ENCODE data around the gene GRIK4. TPM values are rescaled to one million over a fixed set of nuclear protein-coding genes. Genes with fewer than 3 reads are reported as not detected.

The GRIK4 gene
- total and polyA plus RNA-seq, 2 donors (not counting 1 experiment from before 2014, with no cell fraction given): 0.12 to 0.27 TPM

DNA sequence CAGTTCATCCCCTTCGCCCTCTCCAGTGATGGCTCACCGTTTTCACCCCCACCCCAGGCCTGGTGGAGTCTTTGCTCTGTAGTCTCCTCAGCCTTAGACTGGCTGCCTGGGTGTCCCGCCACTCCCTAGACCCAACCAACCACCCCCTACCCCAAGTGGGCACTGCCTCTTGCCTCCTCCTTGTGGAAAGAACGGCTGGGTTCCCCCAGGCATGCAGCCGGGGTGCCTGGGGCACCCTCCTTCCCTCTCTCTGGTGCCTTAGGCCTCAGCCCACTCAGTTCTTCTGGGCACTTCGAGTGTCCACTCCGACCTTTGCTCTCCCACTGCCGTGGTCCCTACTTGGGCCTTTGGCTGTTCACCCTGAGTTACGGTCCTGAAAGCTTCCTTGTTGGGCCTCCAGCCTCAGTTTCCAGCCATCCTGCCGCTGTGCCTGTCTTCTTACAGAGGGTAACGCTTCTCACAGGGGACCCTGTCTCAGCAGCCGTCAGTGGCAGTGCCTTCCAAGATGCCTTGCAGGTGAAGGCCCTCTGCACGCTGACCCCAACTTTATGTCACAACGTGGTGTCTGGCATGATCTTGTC, 3.1 kb downstream of the GRIK4 start:
- no peak overlapping the region for H2AFZ ChIP-seq (ENCODE audit: insufficient read depth, low read depth, low read length, poor library complexity, severe bottlenecking)
- 87% methylated on average over 14 of the region's 14 CpGs for WGBS (ENCODE audit: insufficient coverage)
- POLR2A ChIA-PET: no interaction called here
- H3K36me3 ChIP-seq (replicated peaks in 1 of 2; ENCODE audit: control extremely low read depth in 1 of 2, control insufficient read depth in 1 of 2, extremely low read depth in 1 of 2, insufficient read depth in 2 of 2, low read length in 1 of 2): no peaks in the 10 kb centered on the region
- H3K9ac ChIP-seq (ENCODE audit: low read length): no peak overlapping the region
- H3K4me3 Mint-ChIP-seq: no peak overlapping the region
- no peak overlapping the region for H3K27ac ChIP-seq (ENCODE audit: low read length in 2 of 2)
- peaks cover 0 to 36% (median 6%) of the 10 kb centered on the region in 4 experiments for H3K27me3 ChIP-seq (replicated peaks in 1 of 4; ENCODE audit: control extremely low read depth in 1 of 4, control insufficient read depth in 3 of 4, insufficient read depth in 4 of 4, low read length in 3 of 4)
- ATAC-seq (ENCODE audit: low read depth) (no peak), DNase-seq (no peak)
- TF ChIP-seq, protein P1, sequence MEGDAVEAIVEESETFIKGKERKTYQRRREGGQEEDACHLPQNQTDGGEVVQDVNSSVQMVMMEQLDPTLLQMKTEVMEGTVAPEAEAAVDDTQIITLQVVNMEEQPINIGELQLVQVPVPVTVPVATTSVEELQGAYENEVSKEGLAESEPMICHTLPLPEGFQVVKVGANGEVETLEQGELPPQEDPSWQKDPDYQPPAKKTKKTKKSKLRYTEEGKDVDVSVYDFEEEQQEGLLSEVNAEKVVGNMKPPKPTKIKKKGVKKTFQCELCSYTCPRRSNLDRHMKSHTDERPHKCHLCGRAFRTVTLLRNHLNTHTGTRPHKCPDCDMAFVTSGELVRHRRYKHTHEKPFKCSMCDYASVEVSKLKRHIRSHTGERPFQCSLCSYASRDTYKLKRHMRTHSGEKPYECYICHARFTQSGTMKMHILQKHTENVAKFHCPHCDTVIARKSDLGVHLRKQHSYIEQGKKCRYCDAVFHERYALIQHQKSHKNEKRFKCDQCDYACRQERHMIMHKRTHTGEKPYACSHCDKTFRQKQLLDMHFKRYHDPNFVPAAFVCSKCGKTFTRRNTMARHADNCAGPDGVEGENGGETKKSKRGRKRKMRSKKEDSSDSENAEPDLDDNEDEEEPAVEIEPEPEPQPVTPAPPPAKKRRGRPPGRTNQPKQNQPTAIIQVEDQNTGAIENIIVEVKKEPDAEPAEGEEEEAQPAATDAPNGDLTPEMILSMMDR (IDR thresholded peaks at IDR 0.05): no peak
- TF ChIP-seq EZH2 (IDR thresholded peaks at IDR 0.05; ENCODE audit: borderline replicate concordance, insufficient read depth, low read depth, low read length, poor library complexity, severe bottlenecking): no peak
- CTCF ChIA-PET: interaction anchor here (1.7 kb wide), 1 partner anchor 171 kb away, joined by 6 read pairs; no protein-coding TSS in a partner anchor
- intact Hi-C loops (cut with micrococcal nuclease): loop anchor here (5.0 kb wide), 1 partner anchor 177 kb away; the partner anchor contains the start of gene ARHGEF12
- H3K9me3 Mint-ChIP-seq (ENCODE audit: insufficient read depth): no peaks in the 10 kb centered on the region
- peaks cover 3 to 7% of the 10 kb centered on the region in 2 donors for H3K4me1 ChIP-seq (ENCODE audit: control insufficient read depth in 2 of 2, insufficient read depth in 2 of 2, low read length in 2 of 2)
- H3K79me2 ChIP-seq (ENCODE audit: control insufficient read depth, insufficient read depth, low read length): no peaks in the 10 kb centered on the region
- peaks cover 3% of the 10 kb centered on the region for H3K4me1 Mint-ChIP-seq
- no peak overlapping the region for H3K27ac Mint-ChIP-seq
- H3K4me2 ChIP-seq (replicated peaks; ENCODE audit: low read depth, low read length, poor library complexity, severe bottlenecking): no peak overlapping the region
- H3K4me3 ChIP-seq (ENCODE audit: control extremely low read depth in 1 of 5, extremely low read depth in 1 of 5, insufficient read depth in 1 of 5, low read depth in 2 of 5, low read length in 4 of 5): no peak overlapping the region
- no peaks in the 10 kb centered on the region for H4K20me1 ChIP-seq (ENCODE audit: control insufficient read depth, insufficient read depth, low read length, poor library complexity, severe bottlenecking)
- peaks cover 58% of the 10 kb centered on the region for H3K27me3 Mint-ChIP-seq
- H3K9me3 ChIP-seq (ENCODE audit: control extremely low read depth in 1 of 3, control insufficient read depth in 2 of 3, insufficient read depth in 1 of 3, low read length in 2 of 3): no peaks in the 10 kb centered on the region

DNA sequence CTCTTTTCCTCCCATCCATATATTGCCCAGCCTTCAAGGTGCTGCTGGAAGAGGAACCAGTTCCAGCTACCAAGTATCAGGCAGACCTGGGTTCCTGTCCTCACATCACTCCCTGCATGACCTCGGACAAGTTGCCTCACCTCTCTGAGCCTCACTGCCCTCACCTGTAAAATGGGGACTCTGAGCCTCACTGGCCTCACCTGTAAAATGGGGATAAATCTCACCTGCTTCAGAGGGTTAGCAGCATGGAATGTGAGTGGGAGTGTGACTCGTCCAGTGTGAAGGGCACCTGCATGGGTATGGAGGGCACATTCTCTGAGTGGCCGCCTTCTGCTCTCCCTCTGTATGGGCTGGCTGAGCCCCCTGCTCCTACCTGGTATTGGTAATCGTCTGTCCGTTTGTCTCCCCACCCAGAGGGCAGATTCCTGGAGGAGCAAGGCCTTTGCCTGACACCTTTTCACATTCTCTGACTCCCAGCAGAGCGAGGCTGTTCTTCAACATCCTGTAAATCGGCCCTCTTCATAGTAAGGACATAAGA, 3.7 kb downstream of the GRIK4 start:
- Histone ChIP-seq H3K79me2 (ENCODE audit: control insufficient read depth, insufficient read depth, low read length) (no peaks in the 10 kb centered on the region), H3K4me1 (ENCODE audit: control insufficient read depth in 2 of 2, insufficient read depth in 2 of 2, low read length in 2 of 2) (peaks cover 3 to 7% of the 10 kb centered on the region in 2 donors), H3K27me3 (replicated peaks in 1 of 4; ENCODE audit: control extremely low read depth in 1 of 4, control insufficient read depth in 3 of 4, insufficient read depth in 4 of 4, low read length in 3 of 4) (peaks cover 0 to 35% (median 6%) of the 10 kb centered on the region in 4 experiments), H4K20me1 (ENCODE audit: control insufficient read depth, insufficient read depth, low read length, poor library complexity, severe bottlenecking) (no peaks in the 10 kb centered on the region), H3K27ac (ENCODE audit: low read length in 2 of 2) (no peak overlapping the region), H3K4me2 (replicated peaks; ENCODE audit: low read depth, low read length, poor library complexity, severe bottlenecking) (no peak overlapping the region), H3K36me3 (replicated peaks in 1 of 2; ENCODE audit: control extremely low read depth in 1 of 2, control insufficient read depth in 1 of 2, extremely low read depth in 1 of 2, insufficient read depth in 2 of 2, low read length in 1 of 2) (no peaks in the 10 kb centered on the region), H3K9ac (ENCODE audit: low read length) (no peak overlapping the region), H3K4me3 (ENCODE audit: control extremely low read depth in 1 of 5, extremely low read depth in 1 of 5, insufficient read depth in 1 of 5, low read depth in 2 of 5, low read length in 4 of 5) (no peak overlapping the region), H2AFZ (ENCODE audit: insufficient read depth, low read depth, low read length, poor library complexity, severe bottlenecking) (no peak overlapping the region), H3K9me3 (ENCODE audit: control extremely low read depth in 1 of 3, control insufficient read depth in 2 of 3, insufficient read depth in 1 of 3, low read length in 2 of 3) (no peaks in the 10 kb centered on the region)
- Mint-ChIP-seq H3K27ac (no peak overlapping the region), H3K4me3 (no peak overlapping the region), H3K27me3 (peaks cover 54% of the 10 kb centered on the region), H3K4me1 (peaks cover 3% of the 10 kb centered on the region), H3K9me3 (ENCODE audit: insufficient read depth) (no peaks in the 10 kb centered on the region)
- DNase-seq: no peak
- ChIA-PET POLR2A (no interaction called here), CTCF (interaction anchor here (0.8 kb wide), 1 partner anchor 171 kb away, joined by 3 read pairs; no protein-coding TSS in a partner anchor)
- ATAC-seq (ENCODE audit: low read depth): no peak
- intact Hi-C loops (cut with micrococcal nuclease): no loop called here
- WGBS (ENCODE audit: insufficient coverage): 83% methylated on average over 4 of the region's 7 CpGs
- TF ChIP-seq, protein P1 (IDR thresholded peaks at IDR 0.05): no peak
- no peak for TF ChIP-seq EZH2 (IDR thresholded peaks at IDR 0.05; ENCODE audit: borderline replicate concordance, insufficient read depth, low read depth, low read length, poor library complexity, severe bottlenecking)
